GM11168 (cell line): ENCODE measurements around the gene DGKK.

Experiments used
- in situ Hi-C: fragments of 300-500 bp; cut with MboI; formaldehyde crosslinking; loops from one replicate; pipeline ENCODE4 v1.12.0; 2022; ENCODE audit warnings: low sequenced_read_pairs; ENCODE audit not compliant: unreplicated experiment

DGKK gene

GRCh38 chrX:50470103-50471031, at the start of gene DGKK:
DGKK (minus strand) TSS chrX:50470825; CDS start chrX:50470678, 147 bp downstream.
- in situ Hi-C loops: loop anchor here (25.0 kb wide), 1 partner anchor 258 kb away; the partner anchor contains the start of genes AKAP4 and CCNB3

- in situ Hi-C loops: no loop called here
Observed at GRCh38 chrX:50514811-50515210, 44.2 kb upstream of the DGKK start.

GRCh38 chrX:50497114-50497513, 26.5 kb upstream of the DGKK start:
- in situ Hi-C loops: no loop called here

GRCh38 chrX:50495616-50496015, 25.0 kb upstream of the DGKK start:
- in situ Hi-C loops: no loop called here

- in situ Hi-C loops: no loop called here
Observed at GRCh38 chrX:50492720-50493119, 22.1 kb upstream of the DGKK start.

GRCh38 chrX:50484662-50485061, 14.0 kb upstream of the DGKK start:
- in situ Hi-C loops: no loop called here

GRCh38 chrX:50483283-50483682, 12.7 kb upstream of the DGKK start:
- in situ Hi-C loops: no loop called here

GRCh38 chrX:50475208-50475607, 4.6 kb upstream of the DGKK start:
- in situ Hi-C loops: no loop called here

GRCh38 chrX:50471390-50471789, 765 bp upstream of the DGKK start:
- in situ Hi-C loops: loop anchor here (25.0 kb wide), 1 partner anchor 259 kb away; the partner anchor contains the start of genes AKAP4 and CCNB3

GRCh38 chrX:50469206-50469605, 1.4 kb downstream of the DGKK start:
- in situ Hi-C loops: loop anchor here (25.0 kb wide), 1 partner anchor 257 kb away; the partner anchor contains the start of genes AKAP4 and CCNB3

GRCh38 chrX:50459615-50460014, 11.0 kb downstream of the DGKK start:
- in situ Hi-C loops: loop anchor here (25.0 kb wide), 1 partner anchor 247 kb away; the partner anchor contains the start of genes AKAP4 and CCNB3

- in situ Hi-C loops: loop anchor here (25.0 kb wide), 1 partner anchor 246 kb away; the partner anchor contains the start of genes AKAP4 and CCNB3
Observed at GRCh38 chrX:50458483-50458882, 12.1 kb downstream of the DGKK start.

GRCh38 chrX:50456712-50457484, 13.7 kb downstream of the DGKK start:
- in situ Hi-C loops: loop anchor here (25.0 kb wide), 1 partner anchor 245 kb away; the partner anchor contains the start of genes AKAP4 and CCNB3

GRCh38 chrX:50452782-50453181, 17.8 kb downstream of the DGKK start:
- in situ Hi-C loops: loop anchor here (25.0 kb wide), 1 partner anchor 240 kb away; the partner anchor contains the start of genes AKAP4 and CCNB3

GRCh38 chrX:50450324-50450723, 20.3 kb downstream of the DGKK start:
- in situ Hi-C loops: loop anchor here (25.0 kb wide), 1 partner anchor 238 kb away; the partner anchor contains the start of genes AKAP4 and CCNB3

- in situ Hi-C loops: no loop called here
Observed at GRCh38 chrX:50448565-50448964, 22.1 kb downstream of the DGKK start.

- in situ Hi-C loops: no loop called here
Observed at GRCh38 chrX:50447535-50447934, 23.1 kb downstream of the DGKK start.

- in situ Hi-C loops: no loop called here
Observed at GRCh38 chrX:50442426-50443116, 28.1 kb downstream of the DGKK start.

- in situ Hi-C loops: no loop called here
Observed at GRCh38 chrX:50436797-50437196, 33.8 kb downstream of the DGKK start.

- in situ Hi-C loops: no loop called here
Observed at GRCh38 chrX:50432829-50433289, 37.8 kb downstream of the DGKK start.
